GM20000 (cell line): ENCODE results near the gene SLC12A2.

ENCODE experiments used
- DNase-seq: peaks from one replicate; pipeline ENCODE4 v3.0.0; 2012; ENCODE audit warnings: low spot score
- CTCF ChIP-seq: IDR thresholded peaks from 2 replicates; pipeline ENCODE4 v1.5.1; 2012; ENCODE audit warnings: mild to moderate bottlenecking, control low read depth; ENCODE audit errors: extremely low read depth, missing control alignments

The SLC12A2 gene

GRCh38 chr5:128158342-128158741, 74.8 kb downstream of the SLC12A2 start:
- no peak for DNase-seq
- TF ChIP-seq CTCF = no peak

- no peak for DNase-seq
- no peak for TF ChIP-seq CTCF
Observed at GRCh38 chr5:128163991-128164390, 80.4 kb downstream of the SLC12A2 start.

- TF ChIP-seq CTCF = no peak
- DNase-seq = no peak
Observed at GRCh38 chr5:128169401-128170017, 85.9 kb downstream of the SLC12A2 start.

GRCh38 chr5:128172102-128172501, 88.5 kb downstream of the SLC12A2 start:
- no peak for TF ChIP-seq CTCF
- DNase-seq = no peak

GRCh38 chr5:128174951-128175350, 91.4 kb downstream of the SLC12A2 start:
- no peak for TF ChIP-seq CTCF
- no peak for DNase-seq

GRCh38 chr5:128192368-128192767, 108.8 kb downstream of the SLC12A2 start:
- no peak for DNase-seq
- TF ChIP-seq CTCF = no peak

GRCh38 chr5:128193665-128194390, 110.3 kb downstream of the SLC12A2 start:
- no peak for TF ChIP-seq CTCF
- no peak for DNase-seq
